HG03571 (cell line): ENCODE measurements around the gene CT45A10.
"Not testable (repeated sequence)": the region's sequence is repeated elsewhere in the genome, so short reads cannot be mapped to it uniquely, and the experiment has no call there.

Source experiments
- ATAC-seq: cut with Tn5 transposase; IDR thresholded peaks from one replicate; pipeline ENCODE4 v1.9.1; 2021; ENCODE audit not compliant: unreplicated experiment

Gene CT45A10

GRCh38 chrX:135893294-135893817, at the start of gene CT45A10, which contains the start of gene SAGE1:
Gene CT45A10, minus strand, starts transcription at chrX:135893444. Its CDS starts 8,100 bp downstream, at chrX:135885344.
Gene SAGE1, plus strand, starts transcription at chrX:135893716. Its CDS starts 2,527 bp downstream, at chrX:135896243.
- no peak for ATAC-seq

GRCh38 chrX:135931644-135932487, 38.6 kb upstream of the CT45A10 start:
- no peak for ATAC-seq

- no peak for ATAC-seq
Observed at GRCh38 chrX:135927897-135928296, 34.7 kb upstream of the CT45A10 start.

GRCh38 chrX:135923353-135923752, 30.1 kb upstream of the CT45A10 start:
- ATAC-seq: no peak

GRCh38 chrX:135920516-135920915, 27.3 kb upstream of the CT45A10 start:
- ATAC-seq: not testable (repeated sequence)

GRCh38 chrX:135914404-135914803, 21.2 kb upstream of the CT45A10 start:
- no peak for ATAC-seq

- ATAC-seq: no peak
Observed at GRCh38 chrX:135910251-135910650, 17.0 kb upstream of the CT45A10 start.

GRCh38 chrX:135892781-135893180, 463 bp downstream of the CT45A10 start:
- no peak for ATAC-seq

- no peak for ATAC-seq
Observed at GRCh38 chrX:135890087-135890585, 3.1 kb downstream of the CT45A10 start.

- not testable (repeated sequence) for ATAC-seq
Observed at GRCh38 chrX:135888976-135889375, 4.3 kb downstream of the CT45A10 start.

- ATAC-seq: not testable (repeated sequence)
Observed at GRCh38 chrX:135888230-135888629, 5.0 kb downstream of the CT45A10 start.

GRCh38 chrX:135882741-135883140, 10.5 kb downstream of the CT45A10 start:
- ATAC-seq: not testable (repeated sequence)

GRCh38 chrX:135871712-135872111, 21.5 kb downstream of the CT45A10 start, which contains the start of gene CT45A9:
Gene CT45A9, minus strand, starts transcription at chrX:135871812. Its CDS starts 3,751 bp downstream, at chrX:135868061.
- ATAC-seq: not testable (repeated sequence)

- ATAC-seq: not testable (repeated sequence)
Observed at GRCh38 chrX:135854438-135854837, 38.8 kb downstream of the CT45A10 start, which contains the start of gene CT45A8. Gene CT45A8, minus strand, starts transcription at chrX:135854538. Its CDS starts 3,755 bp downstream, at chrX:135850783.

- ATAC-seq: not testable (repeated sequence)
Observed at GRCh38 chrX:135837180-135837579, 56.1 kb downstream of the CT45A10 start, which contains the start of gene CT45A7. Gene CT45A7, minus strand, starts transcription at chrX:135837280. Its CDS starts 3,747 bp downstream, at chrX:135833533.
